Measurements from ENCODE around the gene MED13L. TPM values are rescaled to one million over a fixed set of nuclear protein-coding genes. Genes with fewer than 3 reads are reported as not detected.

The MED13L gene
- total and polyA plus RNA-seq, 3 donors from 2014 or later: 56.4 to 173 (median 133) TPM

- intact Hi-C loops (cut with DNase I; ENCODE audit: low total_unique reads): no loop called here
- Histone ChIP-seq H3K27ac (no peak overlapping the region), H3K27me3 (no peaks in the 10 kb centered on the region), H3K4me3 (no peak overlapping the region), H3K9me3 (no peaks in the 10 kb centered on the region), H3K4me1 (no peaks in the 10 kb centered on the region), H3K36me3 (ENCODE audit: low read depth, missing control alignments) (no peaks in the 10 kb centered on the region)
- 79 to 90% methylated on average over 3 of the region's 3 CpGs for WGBS, 2 donors
- DNase-seq: no peak
- TF ChIP-seq POLR2A (IDR thresholded peaks at IDR 0.05) (no peak), CTCF (IDR thresholded peaks at IDR 0.05) (no peak)
Measured at GRCh38 chr12:116092162-116092561, 185.3 kb downstream of the MED13L start.

- H3K27ac ChIP-seq: no peak overlapping the region
- no peak overlapping the region for H3K4me3 ChIP-seq
- intact Hi-C loops (cut with DNase I; ENCODE audit: low total_unique reads): no loop called here
- H3K9me3 ChIP-seq: no peaks in the 10 kb centered on the region
- no peaks in the 10 kb centered on the region for H3K36me3 ChIP-seq (ENCODE audit: low read depth, missing control alignments)
- H3K27me3 ChIP-seq: no peaks in the 10 kb centered on the region
- no peaks in the 10 kb centered on the region for H3K4me1 ChIP-seq
- no peak for DNase-seq
- TF ChIP-seq CTCF (IDR thresholded peaks at IDR 0.05) (no peak), POLR2A (IDR thresholded peaks at IDR 0.05) (no peak)
Measured at GRCh38 chr12:116091579-116091978, 185.9 kb downstream of the MED13L start.

- no peak overlapping the region for H3K27ac ChIP-seq
- no peaks in the 10 kb centered on the region for H3K4me1 ChIP-seq
- no peak for DNase-seq
- intact Hi-C loops (cut with DNase I; ENCODE audit: low total_unique reads): no loop called here
- no peaks in the 10 kb centered on the region for H3K9me3 ChIP-seq
- H3K4me3 ChIP-seq: no peak overlapping the region
- TF ChIP-seq CTCF (IDR thresholded peaks at IDR 0.05): no peak
- no peak for TF ChIP-seq POLR2A (IDR thresholded peaks at IDR 0.05)
- no peaks in the 10 kb centered on the region for H3K36me3 ChIP-seq (ENCODE audit: low read depth, missing control alignments)
- H3K27me3 ChIP-seq: no peaks in the 10 kb centered on the region
- WGBS, 2 donors: 84 to 92% methylated on average over 4 of the region's 4 CpGs
Measured at GRCh38 chr12:116090516-116090915, 187.0 kb downstream of the MED13L start.

GRCh38 chr12:116089080-116089479, 188.4 kb downstream of the MED13L start:
- no peaks in the 10 kb centered on the region for H3K9me3 ChIP-seq
- intact Hi-C loops (cut with DNase I; ENCODE audit: low total_unique reads): no loop called here
- no peak overlapping the region for H3K4me3 ChIP-seq
- H3K27ac ChIP-seq: no peak overlapping the region
- H3K4me1 ChIP-seq: no peaks in the 10 kb centered on the region
- 95 to 99% methylated on average over 3 of the region's 3 CpGs for WGBS, 2 donors
- H3K36me3 ChIP-seq (ENCODE audit: low read depth, missing control alignments): no peaks in the 10 kb centered on the region
- no peak for TF ChIP-seq POLR2A (IDR thresholded peaks at IDR 0.05)
- TF ChIP-seq CTCF (IDR thresholded peaks at IDR 0.05): no peak
- DNase-seq: no peak
- H3K27me3 ChIP-seq: no peaks in the 10 kb centered on the region

- no peak for TF ChIP-seq CTCF (IDR thresholded peaks at IDR 0.05)
- TF ChIP-seq POLR2A (IDR thresholded peaks at IDR 0.05): no peak
- Histone ChIP-seq H3K4me1 (no peaks in the 10 kb centered on the region), H3K4me3 (no peak overlapping the region), H3K27ac (no peak overlapping the region), H3K9me3 (no peaks in the 10 kb centered on the region), H3K27me3 (no peaks in the 10 kb centered on the region), H3K36me3 (ENCODE audit: low read depth, missing control alignments) (no peaks in the 10 kb centered on the region)
- WGBS, 2 donors: 28 to 30% methylated on average over 1 of the region's 1 CpG
- intact Hi-C loops (cut with DNase I; ENCODE audit: low total_unique reads): no loop called here
- no peak for DNase-seq
Measured at GRCh38 chr12:116087962-116088361, 189.5 kb downstream of the MED13L start.

Measured in testis (tissue), 3 donors.